ENCODE results near the gene LRRC59. TPM values are rescaled to one million over a fixed set of nuclear protein-coding genes. Genes with fewer than 3 reads are reported as not detected.

The LRRC59 gene
- 105 and 106 TPM in 2 replicates for total RNA-seq (2021)
- long read RNA-seq, transcript LRRC59-201 (7 exons, 2,910 nt): major isoform, 580 of 608 reads
- long read RNA-seq, partial matches to known transcripts: 6 of 608 reads
- long read RNA-seq, other reads (novel, unspliced or antisense): 22 of 608 reads

DNA sequence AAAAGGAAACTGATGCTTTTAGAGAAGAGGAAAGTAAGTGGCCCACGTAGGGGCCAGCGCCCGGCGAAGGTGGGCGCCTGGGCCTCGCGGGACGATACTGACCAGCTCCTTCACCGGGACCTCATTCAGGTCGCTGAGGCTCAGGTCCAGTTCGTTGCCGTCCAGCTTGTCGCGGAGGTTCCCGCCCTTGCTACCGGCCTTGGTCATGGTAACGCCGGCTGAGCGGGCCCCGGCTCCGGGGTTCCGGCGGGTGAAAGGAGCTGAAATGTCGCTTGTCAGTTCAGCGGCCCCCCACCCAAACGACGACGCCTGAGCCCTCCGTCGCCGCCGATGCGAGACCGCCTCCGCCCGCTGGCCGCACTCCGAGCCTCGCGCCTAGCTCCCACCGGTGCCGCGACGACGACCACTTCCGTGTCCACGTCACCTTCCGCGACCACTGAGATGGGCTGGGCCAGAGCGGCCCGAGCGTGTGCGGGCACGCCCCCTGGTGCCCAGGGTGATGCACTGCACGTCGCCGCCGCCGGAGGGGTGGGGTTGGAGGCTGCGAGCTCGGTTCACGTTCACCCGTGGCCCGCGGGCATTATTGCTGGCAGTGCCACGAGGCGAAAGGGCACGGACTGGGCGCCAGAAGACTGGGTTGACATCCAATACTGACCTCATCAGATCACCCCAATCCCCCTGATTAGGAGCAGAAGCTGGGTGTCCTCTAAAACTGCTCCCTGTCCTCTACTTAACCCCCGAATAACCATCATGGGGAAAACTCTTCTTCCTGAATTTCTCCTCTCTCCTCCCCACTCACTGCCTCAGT lies at the start of gene LRRC59:
LRRC59 (minus strand) TSS at position 413 of the 808 bp plus-strand sequence; CDS start at position 207, 206 bp downstream.
- Histone ChIP-seq H3K4ac (ENCODE audit: low read depth, low read length) (no peak within 1 kb of the TSS), H3K23me2 (ENCODE audit: insufficient read length, low read depth, low read length, poor library complexity, severe bottlenecking) (peaks cover 14% of the 10 kb centered on the region), H4K8ac (replicated peaks; ENCODE audit: insufficient read length, low read depth, low read length) (no peak within 1 kb of the TSS), H2BK12ac (ENCODE audit: insufficient read length, low read depth, low read length) (no peak within 1 kb of the TSS), H3K18ac (ENCODE audit: insufficient read length, low read depth, low read length) (peak within 1 kb of the TSS; percentile 60), H3K79me2 (ENCODE audit: insufficient read depth, low read length) (peaks cover 11% of the 10 kb centered on the region; the same call in 1 of the 2 replicates), H2AK5ac (ENCODE audit: insufficient read length, low read length) (no peak within 1 kb of the TSS), H3K56ac (ENCODE audit: insufficient read length, low read depth, low read length) (no peak within 1 kb of the TSS), H4K91ac (ENCODE audit: insufficient read length, low read depth, low read length) (no peak within 1 kb of the TSS), H3K79me1 (ENCODE audit: insufficient read depth, low read depth, low read length, poor library complexity, severe bottlenecking) (peaks cover 11% of the 10 kb centered on the region), H2BK15ac (ENCODE audit: low read depth, low read length) (no peak within 1 kb of the TSS), H4K20me1 (ENCODE audit: control insufficient read depth, insufficient read depth, insufficient read length) (no peaks in the 10 kb centered on the region), H2BK5ac (ENCODE audit: insufficient read length, low read length) (no peak within 1 kb of the TSS), H3K4me1 (ENCODE audit: insufficient read depth, low read length) (0 out of 2 replicates have a peak, but pooled peaks cover 3% of the 10 kb centered on the region), H3K9me3 (ENCODE audit: control insufficient read depth, low read depth, low read length) (no peaks in the 10 kb centered on the region), H3K27ac (ENCODE audit: insufficient read length, low read depth, low read length) (no peak within 1 kb of the TSS), H3K9ac (ENCODE audit: extremely low read depth, insufficient read length, low read length) (peak within 1 kb of the TSS; percentile 78), H2BK120ac (ENCODE audit: low read depth, low read length, poor library complexity, severe bottlenecking) (no peak within 1 kb of the TSS), H2BK20ac (ENCODE audit: low read depth, low read length, poor library complexity, severe bottlenecking) (no peak within 1 kb of the TSS), H3T11ph (ENCODE audit: low read length) (no peak within 1 kb of the TSS), H3K23ac (ENCODE audit: insufficient read length, low read depth, low read length) (no peak within 1 kb of the TSS), H3K14ac (ENCODE audit: insufficient read depth, low read length) (peak within 1 kb of the TSS; percentile 67; the same call in 1 of the 2 replicates), H4K5ac (ENCODE audit: insufficient read length, low read depth, low read length) (no peak within 1 kb of the TSS), H3K4me2 (ENCODE audit: insufficient read depth, insufficient read length, low read length) (peak within 1 kb of the TSS; percentile 98), H2AFZ (ENCODE audit: low read length) (no peak within 1 kb of the TSS), H3K27me3 (ENCODE audit: insufficient read depth, low read length) (no peaks in the 10 kb centered on the region)
- WGBS (ENCODE audit: extremely low coverage, insufficient read length, low lambda C conversion rate): no CpG with 5 or more reads among the region's 70 CpGs
- peaks cover 11 to 12% of the 10 kb centered on the region in 2 experiments; a peak in 4 of 5 replicates for H3K9me3 Mint-ChIP-seq
- DNase-seq: peak; percentile 88
- H3K36me3 Mint-ChIP-seq (ENCODE audit: insufficient read depth in 1 of 3, low read depth in 3 of 3): peaks cover 25 to 37% (median 29%) of the 10 kb centered on the region in 3 experiments; a peak in 6 of 7 replicates
- H3K4me3 Mint-ChIP-seq: peak within 1 kb of the TSS; percentile 87 to 93
- peaks cover 10 to 16% of the 10 kb centered on the region in 2 experiments for H3K4me1 Mint-ChIP-seq
- H3K27me3 Mint-ChIP-seq (ENCODE audit: low read depth): peaks cover 8% of the 10 kb centered on the region
- TF ChIP-seq, protein P1, sequence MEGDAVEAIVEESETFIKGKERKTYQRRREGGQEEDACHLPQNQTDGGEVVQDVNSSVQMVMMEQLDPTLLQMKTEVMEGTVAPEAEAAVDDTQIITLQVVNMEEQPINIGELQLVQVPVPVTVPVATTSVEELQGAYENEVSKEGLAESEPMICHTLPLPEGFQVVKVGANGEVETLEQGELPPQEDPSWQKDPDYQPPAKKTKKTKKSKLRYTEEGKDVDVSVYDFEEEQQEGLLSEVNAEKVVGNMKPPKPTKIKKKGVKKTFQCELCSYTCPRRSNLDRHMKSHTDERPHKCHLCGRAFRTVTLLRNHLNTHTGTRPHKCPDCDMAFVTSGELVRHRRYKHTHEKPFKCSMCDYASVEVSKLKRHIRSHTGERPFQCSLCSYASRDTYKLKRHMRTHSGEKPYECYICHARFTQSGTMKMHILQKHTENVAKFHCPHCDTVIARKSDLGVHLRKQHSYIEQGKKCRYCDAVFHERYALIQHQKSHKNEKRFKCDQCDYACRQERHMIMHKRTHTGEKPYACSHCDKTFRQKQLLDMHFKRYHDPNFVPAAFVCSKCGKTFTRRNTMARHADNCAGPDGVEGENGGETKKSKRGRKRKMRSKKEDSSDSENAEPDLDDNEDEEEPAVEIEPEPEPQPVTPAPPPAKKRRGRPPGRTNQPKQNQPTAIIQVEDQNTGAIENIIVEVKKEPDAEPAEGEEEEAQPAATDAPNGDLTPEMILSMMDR (conservative IDR thresholded peaks at IDR 0.05): peak; percentile 99
- no peak within 1 kb of the TSS; a peak in 2 of 7 replicates for H3K27ac Mint-ChIP-seq
